ENCODE data around the gene GSTM1.

- TF ChIP-seq CTCF (IDR thresholded peaks at IDR 0.05): no peak
- TF ChIP-seq EZH2 (IDR thresholded peaks at IDR 0.05; ENCODE audit: borderline replicate concordance, insufficient read depth, low read depth, low read length, poor library complexity, severe bottlenecking): no peak
These were observed 53.2 kb downstream of the GSTM1 start, which contains the start of gene GSTM3 for GRCh38 chr1:109740615-109741373.
